Muscle of leg (tissue), 11 donors: ENCODE measurements around the gene FNDC11. TPM values are rescaled to one million over a fixed set of nuclear protein-coding genes. Genes with fewer than 3 reads are reported as not detected.

Experiments used
- DNase-seq: peaks from one replicate; pipeline ENCODE4 v3.0.0; 2013
- H3K27ac ChIP-seq: one replicate; pipeline ENCODE4 v1.5.1; 2013; ENCODE audit warnings: mild to moderate bottlenecking, low read length, control low read depth
- H3K27me3 ChIP-seq: one replicate; pipeline ENCODE4 v1.6.1; 2013; ENCODE audit warnings: low read length; ENCODE audit not compliant: control insufficient read depth, insufficient read depth
- H3K36me3 ChIP-seq: one replicate; pipeline ENCODE4 v1.6.1; 2013; ENCODE audit warnings: low read length; ENCODE audit not compliant: control insufficient read depth, insufficient read depth
- H3K4me1 ChIP-seq: one replicate; pipeline ENCODE4 v1.6.1; 2013; ENCODE audit warnings: low read length; ENCODE audit not compliant: control insufficient read depth, insufficient read depth
- H3K4me3 ChIP-seq: one replicate; pipeline ENCODE4 v1.5.1; 2013; ENCODE audit warnings: low read length, control low read depth
- H3K9me3 ChIP-seq: replicated peaks from 2 replicates; pipeline ENCODE4 v1.6.1; 2013; ENCODE audit warnings: low read depth, low read length; ENCODE audit not compliant: control insufficient read depth
- WGBS: methylation state at CpG from one replicate; pipeline ENCODE4 v1.1.5; 2013; ENCODE audit warnings: missing lambda C conversion rate; ENCODE audit not compliant: insufficient coverage; 5-methylcytosine and 5-hydroxymethylcytosine counted together
- polyA plus RNA-seq, 8 donors: library from polyadenylated mRNA; unstranded; fragments of 120-200 nt; gene quantifications; one replicate each; pipeline versions ENCODE4 v1.2.1 to v1.2.3, GENCODE V29; 2013; ENCODE audit warnings: inconsistent platforms in 1 of 8, low replicate concordance in 1 of 8; ENCODE audit not compliant: insufficient read length in 8 of 8, insufficient read depth in 1 of 8
- total RNA-seq: library from RNA; stranded (reverse); fragments of 120-200 nt; gene quantifications from one replicate; pipeline ENCODE4 v1.2.4, GENCODE V29; 2013

The FNDC11 gene
- total and polyA plus RNA-seq, 9 donors: 0.07 to 0.31 (median 0.13) TPM

DNA sequence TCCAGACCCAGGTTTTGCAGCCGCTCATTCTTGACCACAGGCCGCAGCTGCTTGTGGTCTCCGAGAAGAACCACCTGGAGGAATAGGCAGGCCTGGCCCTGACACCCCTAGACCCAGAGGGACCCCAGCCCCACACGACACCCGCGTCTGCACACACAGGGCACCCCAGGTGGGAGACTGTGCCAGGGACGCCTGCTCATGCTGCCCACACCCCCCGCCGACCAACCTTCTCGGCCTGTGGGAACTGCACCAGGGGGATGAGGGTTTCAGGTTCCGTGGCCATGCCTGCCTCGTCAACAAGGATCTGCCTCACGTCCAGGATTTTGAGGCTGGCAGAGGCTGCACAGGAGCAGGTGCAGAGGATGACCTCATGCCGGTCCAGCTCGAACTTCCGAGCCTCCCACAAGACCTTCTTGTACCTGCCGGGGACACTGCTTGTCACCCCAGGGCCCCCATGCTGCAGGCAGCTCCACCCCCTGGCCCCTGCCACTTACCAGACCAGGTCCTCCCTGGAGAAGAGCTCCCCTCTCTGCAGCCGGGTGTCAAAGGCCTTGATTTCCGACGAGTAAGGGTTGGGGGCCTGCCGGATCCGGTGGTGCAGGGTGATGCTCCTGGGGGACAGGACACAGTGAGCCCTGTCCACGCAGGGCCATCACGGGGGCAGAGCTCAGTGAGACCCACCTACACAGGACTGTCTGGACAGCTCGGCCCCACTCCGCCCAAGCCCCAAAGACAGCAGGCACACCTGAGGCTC is 7.1 kb downstream of the FNDC11 start:
- WGBS: 81% methylated on average over 26 of the region's 26 CpGs
- no peaks in the 10 kb centered on the region for H3K9me3 ChIP-seq
- H3K27me3 ChIP-seq: no peaks in the 10 kb centered on the region
- peaks cover 66% of the 10 kb centered on the region for H3K36me3 ChIP-seq
- no peak overlapping the region for H3K27ac ChIP-seq
- no peak overlapping the region for H3K4me3 ChIP-seq
- H3K4me1 ChIP-seq: peaks cover 8% of the 10 kb centered on the region
- no peak for DNase-seq

DNA sequence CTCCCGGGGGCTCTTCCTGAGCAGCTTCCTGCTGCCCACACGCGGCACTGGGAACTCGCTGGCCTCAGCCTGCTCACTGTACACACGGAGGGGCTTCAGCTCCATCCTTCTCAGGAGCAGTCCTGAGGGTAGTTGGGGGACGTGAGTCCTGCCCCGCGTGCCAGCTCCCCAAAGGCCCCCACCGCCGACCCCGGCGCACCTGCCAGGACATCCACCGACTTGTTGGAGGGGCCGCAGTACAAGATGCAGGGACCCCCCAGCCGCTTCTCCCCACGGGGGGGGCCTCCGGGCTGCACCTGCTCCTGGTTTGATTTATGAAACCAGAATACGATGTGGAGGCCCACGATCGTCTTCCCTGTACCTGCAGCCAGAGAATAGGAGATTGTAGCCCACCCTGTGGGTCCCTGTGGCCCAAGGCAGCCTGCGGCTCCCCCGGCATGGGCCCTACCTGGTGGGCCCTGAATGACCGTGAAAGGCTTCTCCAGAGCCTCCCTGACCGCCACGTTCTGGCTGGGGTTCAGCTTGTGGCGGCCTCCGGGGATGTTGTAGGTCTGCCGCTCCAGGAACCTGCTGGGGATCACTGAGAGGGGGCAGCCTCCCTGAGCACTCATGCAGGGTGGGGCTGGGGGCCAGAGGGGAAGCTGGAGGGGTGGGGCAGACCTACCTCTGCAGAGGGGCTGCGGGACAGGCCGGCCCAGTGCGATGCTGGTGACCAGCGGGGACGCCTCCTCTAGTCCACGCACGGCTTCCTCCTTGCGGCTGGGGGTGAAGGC is 7.9 kb downstream of the FNDC11 start:
- H3K9me3 ChIP-seq: no peaks in the 10 kb centered on the region
- H3K27me3 ChIP-seq: no peaks in the 10 kb centered on the region
- peaks cover 73% of the 10 kb centered on the region for H3K36me3 ChIP-seq
- no peak overlapping the region for H3K4me3 ChIP-seq
- H3K27ac ChIP-seq: no peak overlapping the region
- peaks cover 7% of the 10 kb centered on the region for H3K4me1 ChIP-seq
- no peak for DNase-seq
- WGBS: 75% methylated on average over 30 of the region's 36 CpGs

DNA sequence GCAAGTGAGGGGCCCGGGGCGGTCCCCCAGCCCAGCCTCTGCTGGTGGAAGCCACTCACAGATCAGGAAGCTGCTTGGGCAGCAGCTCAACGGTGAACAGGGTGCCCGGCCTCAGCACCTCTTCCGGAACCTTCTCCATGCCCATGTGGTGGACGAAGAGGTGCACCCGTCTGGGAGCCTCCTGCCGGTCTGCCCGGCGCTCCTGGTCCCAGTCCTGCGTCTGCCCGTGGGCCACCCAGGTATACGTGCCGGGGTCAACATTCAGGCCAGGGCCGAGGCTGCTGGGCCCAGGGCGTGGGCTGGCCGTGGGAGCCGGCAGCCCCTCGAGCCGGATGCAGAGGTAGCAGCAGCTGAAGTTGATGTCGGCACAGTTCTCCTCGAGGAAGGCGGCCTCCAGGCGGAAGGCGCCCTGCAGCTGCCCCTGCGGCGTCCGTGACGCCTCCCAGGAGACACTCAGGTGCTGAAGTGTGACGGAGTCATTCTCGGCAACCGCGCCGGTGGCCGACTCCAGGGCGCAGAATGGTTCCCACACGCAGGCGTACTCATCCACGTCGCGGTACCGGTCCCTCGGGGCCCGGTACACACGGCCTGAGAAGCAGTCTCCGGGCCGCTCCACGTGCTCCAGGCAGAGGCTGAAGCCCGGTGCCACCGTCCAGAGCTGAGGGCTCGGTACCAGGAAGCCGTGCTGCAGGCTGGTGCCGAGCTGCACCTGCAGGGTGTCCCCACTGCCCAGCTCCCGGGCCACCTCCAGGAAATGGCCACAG is 8.7 kb downstream of the FNDC11 start:
- H3K4me3 ChIP-seq: no peak overlapping the region
- no peaks in the 10 kb centered on the region for H3K9me3 ChIP-seq
- DNase-seq: no peak
- peaks cover 80% of the 10 kb centered on the region for H3K36me3 ChIP-seq
- H3K27ac ChIP-seq: no peak overlapping the region
- no peaks in the 10 kb centered on the region for H3K27me3 ChIP-seq
- no peaks in the 10 kb centered on the region for H3K4me1 ChIP-seq
- 90% methylated on average over 54 of the region's 54 CpGs for WGBS

DNA sequence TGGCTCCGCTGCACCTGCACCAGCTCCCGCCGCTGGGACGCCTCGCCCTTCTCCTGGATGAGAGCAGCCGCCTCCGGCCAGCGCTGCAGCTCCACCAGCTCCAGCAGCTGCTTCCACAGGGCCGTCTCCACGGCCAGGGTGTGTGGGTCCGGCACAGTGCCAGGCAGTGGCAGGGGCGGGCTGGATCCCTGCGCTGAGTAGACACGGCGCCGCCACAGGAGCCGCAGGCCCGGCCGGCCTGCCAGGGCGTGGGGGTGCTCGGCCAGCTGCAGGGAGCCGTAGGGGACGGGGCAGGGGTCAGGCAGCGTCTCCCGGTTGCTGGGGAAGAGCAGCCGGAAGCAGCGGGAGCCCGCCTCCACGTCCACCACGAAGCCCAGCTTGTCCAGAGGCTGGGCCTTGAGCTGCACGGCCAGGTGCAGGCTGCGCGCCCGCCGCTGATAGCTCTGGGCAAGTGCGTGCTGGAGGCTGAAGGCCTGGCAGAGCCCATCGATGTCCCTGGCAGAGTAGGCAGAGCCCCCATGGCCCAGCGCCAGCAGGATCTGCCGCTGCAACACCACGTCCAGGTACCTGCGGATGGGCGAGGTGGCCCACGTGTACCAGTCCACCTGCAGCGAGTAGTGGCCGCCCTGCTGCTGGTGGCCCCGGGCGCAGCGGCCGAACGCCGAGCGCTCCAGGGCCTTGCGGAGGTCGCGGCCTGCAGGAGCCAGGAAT is 9.4 kb downstream of the FNDC11 start:
- H3K4me1 ChIP-seq: peaks cover 5% of the 10 kb centered on the region
- H3K9me3 ChIP-seq: no peaks in the 10 kb centered on the region
- H3K27ac ChIP-seq: no peak overlapping the region
- H3K36me3 ChIP-seq: peaks cover 87% of the 10 kb centered on the region
- no peak overlapping the region for H3K4me3 ChIP-seq
- 93% methylated on average over 55 of the region's 55 CpGs for WGBS
- H3K27me3 ChIP-seq: no peaks in the 10 kb centered on the region
- DNase-seq: no peak

DNA sequence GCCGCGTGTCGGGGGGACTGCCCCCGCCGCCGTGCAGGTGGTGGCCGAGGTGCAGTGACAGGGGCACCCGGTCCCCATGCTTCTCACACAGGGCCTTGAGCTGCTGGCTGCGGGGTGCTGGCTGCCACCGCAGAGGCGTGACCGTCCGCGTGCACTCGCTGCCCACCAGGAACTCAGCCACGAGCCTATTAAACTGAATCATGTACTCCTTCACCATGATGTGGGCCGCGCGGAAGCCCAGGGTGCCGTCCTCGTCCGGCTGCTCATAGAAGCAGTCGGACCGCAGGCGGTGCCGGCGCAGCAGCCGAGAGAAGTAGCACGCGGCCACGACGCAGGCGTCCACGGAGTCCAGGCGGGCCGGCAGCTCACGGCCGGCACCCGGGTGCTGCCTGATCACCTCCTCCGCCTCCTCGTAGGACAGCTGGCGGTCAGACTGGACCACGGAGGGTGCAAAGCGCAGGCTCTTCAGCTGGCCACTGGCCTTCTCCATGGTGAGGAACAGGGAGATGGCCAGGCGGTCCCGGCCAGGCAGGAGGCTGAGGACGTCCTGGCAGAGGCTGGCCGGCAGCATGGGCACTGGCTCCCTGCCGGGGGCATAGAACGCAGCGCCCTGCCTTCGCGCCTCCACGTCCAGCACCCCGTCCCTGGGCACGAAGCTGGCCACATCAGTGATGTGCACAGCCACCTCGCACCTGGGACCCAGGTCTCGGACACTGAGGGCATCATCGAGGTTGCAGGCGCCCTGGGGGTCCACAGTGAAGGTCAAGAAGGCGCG is 10.3 kb downstream of the FNDC11 start:
- Histone ChIP-seq H3K27me3 (no peaks in the 10 kb centered on the region), H3K27ac (no peak overlapping the region), H3K36me3 (peaks cover 87% of the 10 kb centered on the region), H3K4me1 (peaks cover 9% of the 10 kb centered on the region), H3K9me3 (no peaks in the 10 kb centered on the region), H3K4me3 (no peak overlapping the region)
- DNase-seq: no peak
- 95% methylated on average over 58 of the region's 62 CpGs for WGBS

DNA sequence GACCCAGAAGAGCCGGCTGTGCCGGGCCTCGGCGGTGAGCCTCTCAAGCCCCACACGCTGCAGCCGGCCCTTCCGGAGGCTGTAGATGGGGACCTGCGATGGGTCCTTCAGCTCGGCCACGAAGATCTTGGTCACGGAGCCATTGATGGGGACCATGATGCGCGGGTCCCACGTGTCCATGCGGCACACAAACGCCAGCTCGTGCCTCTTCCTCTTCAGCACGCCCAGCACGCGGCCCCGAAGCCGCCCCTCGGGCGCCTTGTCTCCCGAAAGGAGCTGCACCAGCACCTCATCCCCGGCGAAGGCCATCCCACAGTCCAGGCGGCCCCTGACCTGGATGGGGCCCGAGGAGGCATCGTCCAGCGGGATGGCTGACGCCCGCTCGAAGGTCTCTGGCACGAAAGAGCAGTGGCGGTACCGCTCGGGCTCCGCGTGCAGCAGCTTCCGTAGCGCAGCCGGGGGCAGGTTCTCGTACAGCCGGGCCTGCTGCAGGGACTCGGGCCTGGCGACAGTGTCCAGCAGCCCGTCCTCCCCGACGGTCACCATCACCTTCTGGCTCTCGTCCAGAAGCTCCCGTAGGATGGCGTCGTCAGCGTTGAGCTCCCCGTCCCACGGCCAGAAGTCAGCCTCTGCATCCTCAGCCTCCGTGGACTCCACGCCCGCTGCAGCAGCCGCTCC is 11.2 kb downstream of the FNDC11 start:
- 93% methylated on average over 61 of the region's 61 CpGs for WGBS
- Histone ChIP-seq H3K9me3 (no peaks in the 10 kb centered on the region), H3K27me3 (no peaks in the 10 kb centered on the region), H3K27ac (no peak overlapping the region), H3K36me3 (peaks cover 87% of the 10 kb centered on the region), H3K4me3 (no peak overlapping the region), H3K4me1 (peaks cover 14% of the 10 kb centered on the region)
- DNase-seq: no peak

DNA sequence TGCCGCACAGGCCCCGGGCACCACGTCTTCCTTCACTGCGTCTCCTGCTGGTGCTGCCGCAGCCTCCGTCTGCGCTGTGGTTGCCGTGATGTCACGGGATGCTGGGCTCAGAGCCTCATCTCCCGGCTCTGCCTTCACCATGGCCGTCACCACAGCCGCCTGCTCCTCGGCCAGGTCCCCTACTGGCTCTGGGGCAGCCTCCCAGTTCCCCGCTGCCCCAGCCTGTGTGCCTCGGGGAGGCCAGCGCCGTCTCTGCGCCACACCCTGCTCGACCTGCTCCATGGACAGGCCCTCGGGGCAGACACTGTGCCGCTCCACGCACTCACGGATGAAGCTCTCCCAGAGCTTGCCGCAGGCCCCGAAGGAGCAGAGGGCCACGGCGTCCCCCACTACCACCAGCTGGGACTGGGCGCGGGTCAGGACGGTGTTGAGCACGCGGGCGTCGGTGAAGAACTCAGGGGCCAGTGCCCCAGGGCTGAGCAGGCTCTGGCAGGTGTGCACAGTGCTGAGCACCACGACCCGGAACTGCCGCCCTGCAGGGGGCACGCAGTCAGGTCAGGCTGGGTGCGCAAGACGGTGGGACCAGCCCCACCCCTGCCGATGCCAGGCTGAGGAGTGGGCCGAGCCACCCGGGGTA is 11.9 kb downstream of the FNDC11 start:
- WGBS: 89% methylated on average over 43 of the region's 43 CpGs
- no peaks in the 10 kb centered on the region for H3K27me3 ChIP-seq

DNA sequence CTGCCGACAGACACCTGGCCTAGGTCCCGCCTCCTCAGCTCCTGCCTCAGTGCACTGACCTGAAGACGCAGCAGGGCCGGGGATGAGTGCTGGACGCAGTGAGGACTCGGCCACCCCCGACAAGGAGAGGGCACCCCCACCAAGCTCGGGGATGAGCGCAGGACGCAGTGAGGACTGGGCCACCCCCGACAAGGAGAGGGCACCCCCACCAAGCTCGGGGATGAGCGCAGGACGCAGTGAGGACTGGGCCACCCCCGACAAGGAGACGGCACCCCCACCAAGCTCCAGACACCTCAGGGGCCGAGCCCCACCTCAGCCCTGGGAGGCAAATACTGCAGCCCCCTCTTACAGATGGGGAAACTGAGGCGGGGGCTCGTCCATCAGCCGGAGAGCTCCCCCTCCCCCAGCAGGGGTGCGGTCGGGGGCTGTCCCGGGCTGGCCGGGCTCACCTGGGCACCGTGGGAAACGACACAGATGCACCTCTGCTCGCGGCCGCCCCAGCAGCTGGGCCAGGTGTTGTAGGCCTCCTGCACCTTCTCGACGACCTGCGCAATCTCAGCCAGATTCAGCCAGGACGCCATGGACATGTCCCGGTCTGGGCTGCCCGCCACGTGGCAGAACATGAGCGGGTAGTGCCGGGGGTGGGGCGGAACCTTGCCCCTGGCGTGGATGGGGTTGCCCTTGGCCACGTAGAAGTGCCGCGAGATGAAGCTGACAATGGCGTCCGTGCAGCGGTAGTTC is 12.6 kb downstream of the FNDC11 start:
- H3K9me3 ChIP-seq: no peaks in the 10 kb centered on the region
- 87% methylated on average over 44 of the region's 46 CpGs for WGBS
- H3K27me3 ChIP-seq: no peaks in the 10 kb centered on the region
- peaks cover 76% of the 10 kb centered on the region for H3K36me3 ChIP-seq
- no peak overlapping the region for H3K27ac ChIP-seq
- no peak for DNase-seq
- no peak overlapping the region for H3K4me3 ChIP-seq
- H3K4me1 ChIP-seq: peaks cover 18% of the 10 kb centered on the region

More for the DNA sequence above, 11.9 kb downstream of the FNDC11 start:
- Histone ChIP-seq H3K4me3 (no peak overlapping the region), H3K36me3 (peaks cover 83% of the 10 kb centered on the region), H3K9me3 (no peaks in the 10 kb centered on the region), H3K27ac (no peak overlapping the region), H3K4me1 (peaks cover 17% of the 10 kb centered on the region)
- DNase-seq: no peak
